Mesothelial cell of epicardium (in vitro differentiated cells): ENCODE data around the gene ATP1B3. TPM values are rescaled to one million over a fixed set of nuclear protein-coding genes. Genes with fewer than 3 reads are reported as not detected.
A peak's percentile ranks its signal among the peaks of the same experiment; 100 is the strongest.
"Not testable (repeated sequence)": the region's sequence is repeated elsewhere in the genome, so short reads cannot be mapped to it uniquely, and the experiment has no call there.

Experiments
- DNase-seq, 2 experiments: peaks; one replicate each; pipeline ENCODE4 v3.0.0; 2021; ENCODE audit warnings: low spot score in 2 of 2; ENCODE audit not compliant: unreplicated experiment in 2 of 2
- H3K27ac Mint-ChIP-seq: 2 replicates; pipeline ENCODE4 v1.8.0; 2021; ENCODE audit warnings: mixed read lengths
- H3K27me3 Mint-ChIP-seq: 2 replicates; pipeline ENCODE4 v1.8.0; 2021; ENCODE audit warnings: low read depth, mixed read lengths
- H3K36me3 Mint-ChIP-seq: 2 replicates; pipeline ENCODE4 v1.8.0; 2021; ENCODE audit warnings: mixed read lengths
- H3K4me1 Mint-ChIP-seq: 2 replicates; pipeline ENCODE4 v1.8.0; 2021; ENCODE audit warnings: mixed read lengths
- H3K4me3 Mint-ChIP-seq: 2 replicates; pipeline ENCODE4 v1.8.0; 2021; ENCODE audit warnings: mild to moderate bottlenecking, moderate library complexity, mixed read lengths
- H3K9me3 Mint-ChIP-seq: 2 replicates; pipeline ENCODE4 v1.8.0; 2021; ENCODE audit warnings: mixed read lengths
- CTCF ChIP-seq: fragments of 200-600 bp; sonication (generic); IDR thresholded peaks from one replicate; pipeline ENCODE4 v1.5.0; 2021; ENCODE audit warnings: antibody characterized with exemption; ENCODE audit not compliant: unreplicated experiment
- total RNA-seq: library from RNA; stranded (reverse); gene quantifications from 3 replicates; pipeline ENCODE4 v1.2.1, GENCODE V29; 2021

ATP1B3 gene
- total RNA-seq, 1 donor from 2014 or later, result 154 TPM

GRCh38 chr3:141878326-141878725 is 1.9 kb downstream of the ATP1B3 start:
- H3K27me3 Mint-ChIP-seq, result no peaks in the 10 kb centered on the region
- H3K4me3 Mint-ChIP-seq, result peak overlapping the region; percentile 79
- H3K36me3 Mint-ChIP-seq, result peaks cover 8% of the 10 kb centered on the region
- H3K4me1 Mint-ChIP-seq, result peaks cover 43% of the 10 kb centered on the region
- H3K9me3 Mint-ChIP-seq, result no peaks in the 10 kb centered on the region
- peak overlapping the region; percentile 89 for H3K27ac Mint-ChIP-seq
- no peak for TF ChIP-seq CTCF
- no peak for DNase-seq

- H3K27me3 Mint-ChIP-seq, result no peaks in the 10 kb centered on the region
- TF ChIP-seq CTCF, result no peak
- peak overlapping the region; percentile 89 for H3K27ac Mint-ChIP-seq
- H3K9me3 Mint-ChIP-seq, result no peaks in the 10 kb centered on the region
- H3K4me1 Mint-ChIP-seq, result peaks cover 43% of the 10 kb centered on the region
- peaks cover 8% of the 10 kb centered on the region for H3K36me3 Mint-ChIP-seq
- H3K4me3 Mint-ChIP-seq, result peak overlapping the region; percentile 79
- no peak for DNase-seq
Observed at GRCh38 chr3:141878817-141879216, 2.4 kb downstream of the ATP1B3 start.

GRCh38 chr3:141881702-141882101 is 5.3 kb downstream of the ATP1B3 start:
- no peak for TF ChIP-seq CTCF
- no peak overlapping the region for H3K4me3 Mint-ChIP-seq
- no peaks in the 10 kb centered on the region for H3K27me3 Mint-ChIP-seq
- peak overlapping the region; percentile 23 for H3K27ac Mint-ChIP-seq
- H3K36me3 Mint-ChIP-seq, result peaks cover 10% of the 10 kb centered on the region
- DNase-seq, result no peak
- H3K9me3 Mint-ChIP-seq, result no peaks in the 10 kb centered on the region
- peaks cover 40% of the 10 kb centered on the region for H3K4me1 Mint-ChIP-seq

GRCh38 chr3:141887051-141887450 is 10.6 kb downstream of the ATP1B3 start:
- H3K4me3 Mint-ChIP-seq, result no peak overlapping the region
- H3K27ac Mint-ChIP-seq, result no peak overlapping the region
- peaks cover 19% of the 10 kb centered on the region for H3K36me3 Mint-ChIP-seq
- H3K9me3 Mint-ChIP-seq, result peaks cover 11% of the 10 kb centered on the region
- TF ChIP-seq CTCF, result no peak
- no peak for DNase-seq
- H3K4me1 Mint-ChIP-seq, result peaks cover 10% of the 10 kb centered on the region
- no peaks in the 10 kb centered on the region for H3K27me3 Mint-ChIP-seq

- Mint-ChIP-seq H3K4me1 (peaks cover 14% of the 10 kb centered on the region), H3K36me3 (peaks cover 16% of the 10 kb centered on the region), H3K9me3 (peaks cover 11% of the 10 kb centered on the region)
- not testable (repeated sequence) for H3K27me3 Mint-ChIP-seq, DNase-seq, H3K4me3 Mint-ChIP-seq, H3K27ac Mint-ChIP-seq
Observed at GRCh38 chr3:141888548-141888947, 12.1 kb downstream of the ATP1B3 start.

GRCh38 chr3:141894524-141895176 is 18.2 kb downstream of the ATP1B3 start:
- H3K4me3 Mint-ChIP-seq, result no peak overlapping the region
- H3K27me3 Mint-ChIP-seq, result no peaks in the 10 kb centered on the region
- H3K36me3 Mint-ChIP-seq, result peaks cover 31% of the 10 kb centered on the region
- H3K4me1 Mint-ChIP-seq, result peaks cover 15% of the 10 kb centered on the region
- no peak for TF ChIP-seq CTCF
- no peak for DNase-seq
- peak overlapping the region; percentile 88 for H3K27ac Mint-ChIP-seq
- H3K9me3 Mint-ChIP-seq, result peaks cover 8% of the 10 kb centered on the region
